ENCODE results near the gene TRIM62.
"Not testable (repeated sequence)": the region's sequence is repeated elsewhere in the genome, so short reads cannot be mapped to it uniquely, and the experiment has no call there.

Gene TRIM62

DNA sequence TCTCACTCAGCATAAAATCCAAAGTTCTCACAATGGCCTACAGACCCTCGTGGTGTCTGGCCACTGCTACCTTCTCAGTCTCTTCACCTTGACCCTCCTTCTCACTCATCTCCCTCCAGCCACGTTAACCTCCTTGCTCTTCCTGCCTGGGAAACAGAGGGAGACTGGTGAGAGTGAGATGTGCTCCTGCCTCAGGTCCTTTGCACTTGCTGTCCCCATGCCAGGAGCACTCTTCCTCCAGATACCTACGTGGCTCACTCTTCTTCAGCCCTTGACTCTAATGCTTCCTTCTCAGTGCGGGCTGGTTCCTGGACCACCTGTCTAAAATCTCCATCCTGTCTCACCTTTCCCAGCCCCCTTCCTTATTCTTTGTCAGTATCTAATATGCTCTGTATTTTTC lies 24.7 kb downstream of the TRIM62 start:
- DNase-seq: no peak

DNA sequence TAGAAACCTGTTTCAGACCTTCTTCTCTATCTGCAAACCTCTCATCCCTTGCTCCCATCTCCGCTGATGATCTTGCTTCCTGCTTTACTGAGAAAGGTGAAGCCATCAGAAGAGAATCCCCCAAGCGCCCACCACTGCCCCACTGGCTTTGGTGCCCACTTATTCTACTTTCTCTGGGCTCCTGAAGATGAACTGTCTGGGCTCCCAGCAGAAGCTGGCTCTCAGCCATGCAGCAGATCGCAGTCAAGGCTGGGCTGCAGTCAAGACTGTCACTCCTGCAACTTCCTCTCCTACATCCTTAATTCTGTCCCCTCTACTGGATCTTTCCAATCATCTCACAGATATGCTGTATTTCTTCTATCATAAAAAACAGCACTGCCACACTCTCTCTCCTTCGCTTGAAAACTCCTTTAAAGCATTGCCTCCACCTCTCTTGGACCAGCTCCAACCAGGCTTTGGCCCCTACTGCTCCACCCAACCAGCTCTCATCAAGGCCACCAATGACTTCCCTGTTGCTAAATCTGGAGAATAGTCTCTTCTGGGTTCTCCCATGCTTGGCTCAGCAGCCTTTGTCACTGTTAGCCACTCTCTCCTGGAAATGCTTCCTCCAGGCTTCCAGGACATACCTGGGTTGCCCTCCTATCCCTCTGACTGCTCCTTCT lies 25.8 kb downstream of the TRIM62 start:
- DNase-seq: no peak

DNA sequence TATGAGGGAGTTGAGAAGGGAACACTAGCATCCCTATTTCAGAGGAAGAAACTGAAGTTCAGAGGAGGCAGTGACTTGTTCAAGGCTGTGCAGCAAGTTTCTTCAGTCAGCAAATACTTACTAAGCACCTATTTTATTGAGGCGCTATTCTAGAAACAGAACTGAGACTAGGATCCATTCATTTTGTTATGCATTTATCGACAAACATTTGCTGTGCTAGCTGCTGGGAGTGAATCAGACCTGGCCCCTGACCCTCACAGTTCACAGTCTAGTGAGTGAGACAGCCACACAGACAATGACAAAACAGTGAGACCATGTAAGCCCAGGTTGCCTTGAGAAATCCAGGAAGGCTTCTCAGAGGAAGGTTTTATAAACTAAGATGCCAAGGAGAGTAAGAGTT lies 28.2 kb downstream of the TRIM62 start:
- DNase-seq: no peak

DNA sequence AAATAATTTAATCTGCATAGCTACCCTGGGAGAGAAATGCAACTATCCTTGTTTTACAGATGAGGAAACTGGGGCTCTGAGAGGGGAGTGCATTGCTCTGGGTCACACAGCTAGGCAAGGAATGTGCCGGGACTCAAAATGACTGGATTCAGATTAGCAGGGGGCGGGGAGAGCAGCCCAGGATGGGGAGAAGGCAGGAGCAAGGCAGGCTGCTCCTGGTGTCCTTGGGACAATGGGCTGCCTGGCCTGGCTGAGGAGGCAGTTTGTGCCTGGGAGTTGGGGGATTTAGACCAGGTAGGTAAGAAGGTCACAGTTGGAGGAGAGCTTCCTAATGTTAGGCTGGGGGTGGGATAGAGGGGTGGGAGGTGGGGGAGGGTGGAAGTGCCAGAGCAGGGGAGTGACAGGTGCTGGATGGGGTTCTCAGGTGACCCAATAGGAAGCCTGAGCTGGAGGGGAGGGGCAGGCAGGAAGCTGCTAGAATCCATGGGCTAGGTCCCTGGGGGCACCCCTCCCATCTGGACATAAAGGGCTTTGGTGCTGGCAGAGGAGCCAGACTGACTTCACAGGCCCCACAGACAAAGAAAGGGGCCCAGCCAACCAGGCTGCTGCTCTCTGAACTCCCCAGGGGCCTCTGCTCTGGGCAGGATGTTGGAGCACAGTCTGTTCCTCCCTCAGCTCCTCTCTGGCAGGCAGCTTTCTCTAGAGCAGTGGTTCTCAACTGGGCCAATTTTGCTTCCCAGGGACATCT lies 29.0 kb downstream of the TRIM62 start:
- no peak for DNase-seq

DNA sequence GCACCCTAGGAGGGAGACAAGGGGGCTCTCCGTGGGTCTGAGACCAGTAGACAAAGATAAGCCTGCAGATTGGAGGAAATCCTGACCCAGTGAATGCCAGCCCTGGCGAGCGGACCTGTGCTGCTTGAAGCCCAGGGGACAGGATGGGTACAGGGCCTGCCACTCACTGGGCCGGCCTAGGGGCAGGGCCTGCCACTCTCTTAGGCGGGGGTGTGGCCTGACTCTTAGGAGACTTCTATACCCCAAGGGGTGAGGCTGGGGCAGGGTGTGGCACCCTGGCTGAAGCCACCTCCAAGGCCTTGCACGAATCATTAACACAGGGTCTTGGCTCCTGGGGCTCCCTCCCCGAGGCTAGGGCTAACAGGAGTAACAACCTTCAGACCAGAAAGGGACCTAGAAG lies 30.7 kb downstream of the TRIM62 start:
- no peak for DNase-seq

DNA sequence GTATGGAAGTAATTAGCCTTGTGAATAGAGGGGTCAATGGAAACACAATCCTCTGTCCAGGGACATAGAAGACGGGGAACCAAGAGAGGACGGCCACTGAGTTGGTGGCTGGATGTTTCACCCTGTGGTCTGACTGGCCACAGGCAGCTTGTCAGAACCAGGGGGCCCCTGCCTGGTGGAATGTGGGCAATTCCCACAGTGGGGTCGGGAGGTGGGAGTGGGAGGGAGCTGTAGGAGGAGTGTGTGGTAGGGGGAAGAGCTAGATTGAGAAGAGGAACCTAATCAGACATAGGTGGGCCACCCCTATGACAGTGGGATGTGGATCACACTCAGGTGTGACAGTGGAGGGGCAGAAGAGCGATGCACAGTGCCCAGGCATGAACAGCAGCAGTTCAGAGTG lies 31.3 kb downstream of the TRIM62 start:
- DNase-seq: no peak

DNA sequence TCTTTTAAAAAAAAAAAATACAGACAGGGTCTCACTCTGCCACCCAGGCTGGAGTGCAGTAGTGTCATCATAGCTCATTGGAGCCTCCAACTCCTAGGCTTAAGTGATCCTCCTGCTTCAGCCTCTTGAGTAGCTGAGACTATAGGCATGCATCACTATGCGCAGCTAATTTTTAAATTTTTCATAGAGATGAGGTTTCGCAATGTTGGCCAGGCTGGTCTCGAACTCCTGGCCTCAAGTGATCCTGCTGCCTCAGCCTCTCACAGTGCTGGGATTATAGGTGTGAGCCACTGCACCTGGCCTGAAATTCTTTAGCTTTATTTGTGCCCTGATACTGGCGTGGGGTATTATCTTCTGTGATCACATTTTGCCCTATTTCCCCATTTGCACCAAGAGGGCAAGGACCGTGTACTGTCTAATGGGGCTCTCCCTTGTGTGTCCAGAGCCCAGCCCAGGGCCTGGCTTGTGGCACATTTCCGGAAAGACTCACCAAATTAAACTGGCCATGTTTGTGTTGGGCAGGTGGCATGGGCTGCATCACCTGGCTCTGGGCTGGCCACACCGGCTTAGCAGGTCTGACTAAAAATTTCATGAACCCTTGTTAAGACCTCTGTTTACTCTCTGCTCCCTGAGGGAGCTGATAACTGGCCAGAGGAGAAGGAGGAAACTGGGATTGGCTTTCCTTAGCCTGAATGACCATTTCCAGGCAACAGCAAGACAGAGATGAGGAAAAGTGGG lies 32.2 kb downstream of the TRIM62 start:
- DNase-seq: no peak

DNA sequence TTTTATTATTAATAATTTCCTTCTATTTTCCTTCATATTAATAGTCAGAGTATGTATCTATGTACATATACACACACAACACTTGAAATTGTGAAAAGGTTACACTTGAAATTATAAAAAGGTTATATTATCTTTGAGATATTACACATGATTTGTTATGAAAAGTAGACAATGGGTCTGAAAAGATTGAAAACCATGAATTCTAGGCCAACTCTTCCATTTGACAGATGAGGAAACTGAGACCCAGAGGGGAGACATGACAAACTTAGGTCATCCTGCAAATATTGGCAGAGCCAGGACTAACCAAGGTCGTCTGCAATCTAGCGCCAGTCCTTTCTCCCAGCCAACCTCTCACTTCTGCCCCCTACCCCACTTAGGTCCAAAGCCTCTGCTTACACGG lies 33.2 kb downstream of the TRIM62 start:
- no peak for DNase-seq

DNA sequence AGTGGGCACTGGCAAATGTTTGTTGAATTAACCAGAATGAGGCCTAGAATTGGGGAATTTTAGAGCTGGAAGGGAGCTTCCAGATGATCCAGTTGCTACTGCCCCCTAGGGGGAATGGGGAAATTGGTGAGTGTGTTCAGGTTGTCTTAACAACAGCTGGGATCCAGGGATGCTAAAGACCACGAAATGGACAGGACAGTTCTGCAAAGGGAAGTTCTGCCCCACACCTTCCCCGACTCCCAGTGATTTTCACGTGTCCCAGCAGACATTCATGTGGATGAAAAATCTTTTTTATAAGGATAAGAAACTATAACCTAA lies 33.9 kb downstream of the TRIM62 start:
- no peak for DNase-seq

DNA sequence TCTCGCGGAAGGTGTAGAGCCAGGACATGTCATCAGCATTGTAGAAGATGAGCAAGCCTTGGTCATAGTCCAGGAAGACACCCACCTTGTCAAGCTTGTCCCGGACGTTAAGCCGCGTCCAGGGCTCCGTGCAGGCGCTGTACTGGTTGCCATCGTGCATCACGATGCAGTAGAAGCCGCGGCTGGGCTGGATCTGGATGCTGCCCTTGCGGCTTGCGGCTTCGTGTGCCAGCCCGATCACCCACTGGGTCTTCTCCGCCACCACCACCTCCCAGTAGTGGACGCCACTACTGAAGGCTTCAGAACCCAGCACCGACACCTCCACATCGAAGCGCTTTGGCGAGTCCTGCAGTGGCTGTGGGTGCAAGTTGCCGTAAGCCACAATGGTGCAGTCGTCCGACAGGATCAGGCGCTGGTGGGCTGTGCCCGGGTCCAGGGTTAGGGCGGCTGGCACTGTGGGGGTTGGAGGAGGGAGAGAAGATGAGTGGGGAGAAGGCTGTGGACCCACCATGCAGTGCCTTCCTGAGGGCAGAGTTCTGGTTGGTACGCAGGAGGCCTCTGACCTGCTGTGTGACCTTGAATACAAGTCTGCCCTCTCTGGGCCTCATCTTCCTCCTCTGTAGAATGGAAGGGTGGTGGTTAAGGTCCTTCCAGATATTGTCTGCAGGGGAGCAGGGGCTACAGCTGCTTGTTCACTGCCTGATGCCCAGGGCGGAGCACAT lies 34.4 kb downstream of the TRIM62 start:
- DNase-seq: no peak

DNA sequence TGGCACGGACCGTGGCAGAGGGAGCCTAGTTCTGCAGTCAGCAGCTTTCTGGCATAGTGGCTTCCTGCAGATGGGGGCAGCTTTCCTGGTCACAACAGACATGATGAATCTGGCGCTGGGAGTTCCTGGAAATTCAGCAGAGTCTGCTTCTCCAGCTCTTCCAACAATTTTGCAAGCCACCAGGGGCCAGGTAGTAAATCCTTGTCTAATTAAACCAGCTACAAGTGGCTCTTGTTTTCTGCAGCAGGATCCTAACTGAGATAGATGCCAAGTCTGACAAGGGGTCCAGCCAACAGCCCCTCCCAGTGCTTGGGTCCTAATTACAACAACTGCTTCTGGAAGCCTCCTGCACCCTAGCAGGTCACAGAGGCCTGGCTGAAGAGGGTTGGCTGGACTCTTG lies 35.8 kb downstream of the TRIM62 start:
- DNase-seq: no peak

DNA sequence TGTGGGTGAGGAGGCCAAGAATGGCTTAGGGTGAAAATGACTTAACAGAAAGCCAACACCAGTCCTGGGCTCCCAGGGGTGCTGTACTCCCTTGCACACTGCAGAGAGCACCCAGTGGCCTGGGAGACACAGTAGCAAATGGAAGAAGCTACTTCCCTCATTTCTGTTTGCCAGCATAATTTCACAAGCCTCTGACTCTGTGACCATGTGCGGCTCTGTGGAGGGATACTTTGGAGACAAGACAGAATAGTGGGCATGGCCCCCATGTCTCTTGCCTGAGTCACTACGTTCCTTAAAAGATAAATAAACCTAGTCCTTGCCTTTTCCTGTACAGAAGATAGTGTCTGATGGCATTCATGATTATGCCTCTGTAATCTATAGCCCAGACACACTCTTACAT lies 38.1 kb downstream of the TRIM62 start:
- no peak for DNase-seq

DNA sequence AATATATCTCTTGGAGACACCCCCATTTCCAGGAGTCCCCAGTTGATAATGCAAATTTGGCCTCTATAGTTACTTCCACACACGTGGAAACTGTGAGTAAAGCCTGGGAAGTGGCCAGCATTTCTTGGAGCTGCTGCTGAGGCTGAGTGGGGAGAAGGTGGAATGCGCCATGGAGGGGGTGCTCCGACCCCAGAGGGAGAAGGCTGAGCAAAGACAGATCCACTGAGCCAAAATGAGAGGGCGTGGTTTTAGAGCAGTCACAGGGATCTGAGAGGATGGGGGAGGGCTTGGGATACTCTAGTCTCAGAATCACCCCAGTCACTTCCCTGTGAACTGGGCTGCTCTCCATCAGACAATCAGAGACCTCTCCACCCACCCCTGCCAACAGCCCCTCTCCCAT lies 38.7 kb downstream of the TRIM62 start:
- no peak for DNase-seq

DNA sequence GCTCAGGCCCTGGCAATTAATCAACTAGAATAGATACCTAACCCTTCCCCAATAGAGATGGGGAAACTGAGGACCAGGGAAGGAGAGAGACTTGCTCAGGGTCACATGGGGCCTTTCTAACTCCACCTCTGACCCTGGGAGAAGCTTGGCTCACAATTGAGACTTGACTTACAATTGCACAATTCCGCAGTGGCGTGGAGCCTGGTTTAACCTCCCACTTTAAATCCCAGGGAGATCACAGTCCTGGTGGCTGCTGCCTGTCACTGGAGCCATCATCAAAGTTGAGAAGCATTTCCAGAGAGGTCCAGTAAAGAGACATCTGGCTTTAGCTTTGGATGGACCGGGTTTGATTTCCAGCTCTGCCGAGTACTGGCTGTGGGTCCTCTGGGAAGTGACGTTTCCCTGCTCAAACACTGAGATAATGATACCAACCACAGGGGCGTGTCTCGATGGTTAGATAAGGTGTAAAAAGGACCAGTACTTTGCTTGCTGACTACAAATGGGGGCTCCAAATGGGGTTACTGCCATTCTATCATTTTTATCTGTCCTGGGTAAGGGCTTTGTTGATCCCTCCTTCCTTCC lies 39.3 kb downstream of the TRIM62 start:
- no peak for DNase-seq

DNA sequence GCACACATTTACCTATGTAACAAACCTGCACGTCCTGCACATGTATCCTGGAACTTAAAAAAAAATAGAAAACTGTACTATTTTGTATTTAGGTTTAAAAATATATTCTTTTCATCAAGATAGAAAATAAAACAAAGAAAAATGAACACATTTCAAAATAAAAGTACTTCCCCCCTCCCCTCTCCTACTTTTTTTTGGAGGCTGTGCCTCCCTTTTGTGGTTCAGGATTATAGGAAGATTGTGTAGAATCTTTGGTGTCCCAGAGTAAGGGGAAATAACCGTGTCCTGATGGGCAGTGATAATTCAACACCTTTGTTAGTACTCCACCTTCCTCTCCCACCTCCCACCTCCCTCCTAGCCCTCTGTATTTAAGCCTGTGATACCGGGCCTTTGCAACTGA lies 40.1 kb downstream of the TRIM62 start:
- DNase-seq: no peak

DNA sequence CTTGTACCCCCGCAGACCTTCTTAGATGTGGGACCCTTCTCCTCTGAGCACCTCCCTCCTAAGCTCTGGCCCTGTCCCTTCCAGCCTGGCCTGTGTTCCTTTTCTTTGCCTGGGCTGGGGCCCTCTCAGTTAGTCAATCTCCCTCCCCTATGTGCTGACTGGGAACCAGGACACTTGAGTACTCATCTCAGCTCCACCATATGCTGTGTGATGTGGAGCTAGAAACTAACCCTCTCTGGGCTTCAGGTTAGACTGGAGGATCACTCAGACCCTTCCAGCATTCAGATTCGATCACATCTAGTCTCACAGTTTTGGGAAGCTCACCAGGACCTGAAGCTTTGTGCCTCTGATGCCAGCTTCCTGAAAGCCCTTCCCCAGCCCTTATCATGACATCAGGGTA lies 40.6 kb downstream of the TRIM62 start:
- no peak for DNase-seq

DNA sequence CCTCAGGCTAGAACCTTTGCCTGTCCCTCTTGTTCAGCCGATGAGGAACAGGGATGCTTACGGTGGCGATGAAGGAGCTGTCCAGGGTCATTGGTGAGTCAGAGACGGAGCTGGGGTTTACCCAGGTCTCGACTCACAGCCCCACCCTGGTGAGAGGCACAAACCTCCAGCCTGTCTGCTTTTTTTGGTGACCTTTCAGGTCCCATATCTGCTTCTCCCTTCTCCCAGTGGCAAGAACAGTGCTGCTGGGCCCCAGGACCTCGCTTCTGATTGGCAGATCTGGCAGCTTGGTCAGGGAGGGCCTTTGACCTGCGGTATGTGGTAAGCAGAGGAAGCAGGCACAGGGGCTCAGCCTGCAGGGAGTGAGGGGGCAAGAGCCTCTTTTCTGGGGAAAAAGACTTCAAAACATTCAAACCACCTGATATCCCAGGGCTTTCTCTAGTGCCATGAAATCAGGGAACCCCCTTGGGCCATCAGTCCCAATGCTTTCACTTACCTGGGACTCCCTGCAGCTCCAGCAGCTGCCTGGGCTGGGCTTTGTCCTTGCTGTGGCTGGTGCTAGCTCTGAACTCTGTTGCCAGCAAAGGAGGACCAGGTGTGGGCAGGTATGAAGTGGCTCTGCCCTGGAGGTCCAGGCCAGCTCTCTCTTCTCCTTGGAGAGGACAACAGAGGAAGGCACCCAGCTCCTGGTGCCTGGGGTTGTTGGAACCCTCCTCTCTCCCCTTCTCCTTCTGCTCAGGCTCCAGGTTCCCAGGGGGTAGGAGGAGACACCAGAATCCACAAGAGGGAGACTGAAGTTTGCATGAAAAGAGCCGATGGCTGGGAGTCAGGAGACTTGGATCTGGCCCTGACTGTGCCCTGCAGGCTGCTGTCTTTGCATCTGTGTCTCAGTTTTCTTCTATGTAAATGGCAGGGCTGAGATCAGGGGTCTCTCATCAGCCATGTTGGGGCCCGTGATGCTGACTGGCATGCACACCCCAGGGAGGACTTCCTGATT lies 41.4 kb downstream of the TRIM62 start:
- DNase-seq: no peak

DNA sequence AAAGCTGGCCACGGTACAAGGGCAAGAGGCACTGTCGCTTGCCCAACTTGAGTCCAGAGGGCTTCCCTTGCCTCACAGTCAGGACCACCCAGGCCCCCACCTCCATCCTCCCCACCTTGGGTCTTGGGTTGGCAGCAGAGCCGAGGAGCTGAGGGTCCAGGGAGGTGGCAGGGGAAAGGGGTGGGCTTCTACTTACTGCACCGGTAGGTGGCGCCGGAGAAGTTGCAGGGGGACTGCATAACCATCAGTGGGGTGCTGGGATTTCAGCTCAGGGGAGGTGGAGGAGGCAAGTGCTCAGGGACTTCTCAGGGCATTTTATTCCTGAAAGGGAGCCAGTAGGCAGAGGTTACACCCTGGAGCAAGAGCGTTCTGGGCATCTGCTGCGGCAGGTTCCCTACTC lies 44.0 kb downstream of the TRIM62 start:
- peak; percentile 17 for DNase-seq

DNA sequence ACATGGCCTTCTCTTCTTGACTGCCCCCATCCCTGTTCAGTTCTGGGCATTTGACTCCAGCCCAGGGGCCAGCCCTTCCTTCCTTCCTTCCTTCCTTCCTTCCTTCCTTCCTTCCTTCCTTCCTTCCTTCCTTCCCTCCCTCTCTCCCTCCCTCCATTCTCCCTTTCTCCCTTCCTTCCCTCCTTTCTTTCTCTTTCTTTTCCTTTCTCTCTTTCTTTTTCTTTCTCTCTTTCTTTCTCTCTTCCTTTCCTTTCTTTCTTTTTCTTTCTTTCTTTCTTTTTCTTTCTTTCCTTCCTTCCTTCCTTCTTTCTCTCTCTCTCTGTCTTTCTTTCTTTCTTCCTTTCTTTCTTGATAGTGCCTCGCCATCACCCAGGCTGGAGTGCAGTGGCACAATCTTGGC lies 45.8 kb downstream of the TRIM62 start:
- DNase-seq: not testable (repeated sequence)

DNA sequence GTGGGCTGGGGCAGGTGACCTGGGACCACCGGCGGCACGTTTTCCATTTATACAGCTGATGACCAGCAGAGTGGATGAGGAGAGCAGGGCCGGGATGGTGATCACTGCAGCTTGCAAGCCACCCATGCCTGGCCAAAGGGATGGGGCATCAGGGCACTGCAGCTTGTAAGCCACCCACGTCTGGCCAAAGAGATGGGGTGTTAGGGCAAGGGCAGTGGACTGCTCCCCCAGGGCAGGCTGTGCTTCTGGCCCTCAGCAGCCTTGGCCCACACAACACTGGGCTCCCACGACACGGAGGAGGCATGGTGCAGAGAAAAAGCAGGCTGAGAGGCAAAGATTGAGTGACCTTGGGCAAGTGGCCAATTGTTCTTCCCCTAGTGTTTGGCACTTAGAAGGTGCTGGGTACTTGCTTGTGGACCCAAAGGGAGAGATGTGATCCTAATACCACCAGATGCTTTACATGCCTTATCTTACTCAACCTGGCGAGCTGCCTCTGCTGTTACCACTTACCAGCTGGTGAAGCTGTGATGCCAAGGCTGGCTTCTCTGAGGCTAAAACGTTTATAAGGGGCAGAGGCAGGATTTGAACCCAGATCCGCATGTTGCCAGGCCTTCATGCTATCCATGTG lies 48.3 kb downstream of the TRIM62 start:
- no peak for DNase-seq

DNA sequence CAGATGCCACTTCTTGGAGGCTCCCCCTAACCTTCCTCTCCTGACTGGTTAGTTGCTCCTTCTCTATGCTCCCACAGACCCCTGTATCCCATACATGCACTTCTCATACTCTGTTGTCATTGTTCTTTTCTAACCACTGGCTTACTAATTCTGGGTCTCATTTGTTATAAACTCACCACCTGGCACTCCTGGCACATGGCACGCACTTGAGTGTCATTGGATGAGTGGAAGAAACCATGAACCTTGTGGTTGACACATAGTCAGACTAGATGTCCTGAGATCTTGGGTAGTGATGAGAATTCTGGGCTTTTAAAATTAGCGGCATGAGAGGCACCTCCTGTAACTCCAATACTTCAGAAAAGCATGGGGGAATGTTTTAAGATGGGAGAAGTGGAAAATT lies 49.3 kb downstream of the TRIM62 start:
- DNase-seq: no peak

DNA sequence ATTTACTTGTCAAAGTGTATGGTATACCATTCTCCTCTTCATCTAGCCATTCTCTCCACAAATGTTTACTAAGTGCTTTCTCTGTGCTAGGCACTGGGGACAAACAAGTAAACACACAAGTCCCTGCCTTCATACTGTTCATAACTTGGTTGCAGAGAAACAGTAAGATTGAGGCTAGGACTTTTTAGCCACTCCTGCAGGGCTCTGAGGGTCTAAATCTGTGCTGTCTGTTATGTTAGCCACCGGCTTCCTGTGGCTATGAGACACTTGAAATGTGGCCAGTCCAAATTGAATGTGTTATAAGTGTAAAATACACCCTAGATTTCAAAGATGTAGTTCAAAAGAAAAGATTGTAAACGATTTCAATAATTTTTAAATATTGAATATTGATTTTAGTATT lies 50.7 kb downstream of the TRIM62 start:
- no peak for DNase-seq
